GM18508 (cell line): ENCODE measurements around the gene RCE1.

Experiments used
- ATAC-seq: cut with Tn5 transposase; IDR thresholded peaks from one replicate; pipeline ENCODE4 v1.9.1; 2021; ENCODE audit warnings: moderate number of reproducible peaks; ENCODE audit not compliant: insufficient read depth, unreplicated experiment

The RCE1 gene

DNA sequence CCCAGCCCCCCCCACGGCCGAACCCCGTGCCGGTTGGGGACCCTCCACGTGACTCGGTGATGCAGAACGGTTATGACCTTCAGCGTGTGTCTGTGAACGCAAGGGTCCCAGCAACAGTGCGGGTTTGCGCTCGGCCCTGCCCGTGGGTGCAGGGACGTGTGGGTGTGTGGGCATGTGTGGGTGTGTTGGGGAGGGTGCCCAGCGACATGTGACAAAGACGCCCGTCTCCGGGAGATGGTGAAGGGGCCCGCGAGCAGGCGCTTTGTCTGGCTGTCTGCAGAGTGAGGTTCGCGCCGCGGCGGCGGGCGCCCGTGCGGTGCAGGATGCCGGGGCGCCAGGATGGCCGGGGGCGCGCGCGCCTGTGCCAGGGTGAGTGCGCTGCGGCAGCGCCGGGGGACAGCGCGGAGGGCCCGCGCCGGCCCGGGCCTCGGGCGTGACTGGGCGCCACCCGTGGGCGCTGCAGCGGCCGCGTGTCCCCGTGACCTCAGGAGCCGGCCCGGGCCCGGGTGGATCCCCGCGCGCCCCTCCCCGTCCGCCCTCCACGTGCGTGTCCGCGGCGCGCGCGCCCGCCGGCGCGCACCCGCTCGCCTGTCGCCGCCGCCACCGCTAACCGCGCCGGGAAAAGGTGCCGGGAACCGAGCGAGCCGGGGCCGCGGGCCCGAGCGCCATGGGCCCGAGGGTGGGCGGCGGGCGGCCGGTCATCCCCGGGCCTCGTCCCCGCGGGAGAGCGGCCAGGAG is 13.4 kb downstream of the RCE1 start, which contains the start of gene LRFN4:
Gene LRFN4 (plus strand): TSS at position 569 of the 738 bp plus-strand sequence. CDS start 681 bp downstream, outside the sequence.
- no peak for ATAC-seq

DNA sequence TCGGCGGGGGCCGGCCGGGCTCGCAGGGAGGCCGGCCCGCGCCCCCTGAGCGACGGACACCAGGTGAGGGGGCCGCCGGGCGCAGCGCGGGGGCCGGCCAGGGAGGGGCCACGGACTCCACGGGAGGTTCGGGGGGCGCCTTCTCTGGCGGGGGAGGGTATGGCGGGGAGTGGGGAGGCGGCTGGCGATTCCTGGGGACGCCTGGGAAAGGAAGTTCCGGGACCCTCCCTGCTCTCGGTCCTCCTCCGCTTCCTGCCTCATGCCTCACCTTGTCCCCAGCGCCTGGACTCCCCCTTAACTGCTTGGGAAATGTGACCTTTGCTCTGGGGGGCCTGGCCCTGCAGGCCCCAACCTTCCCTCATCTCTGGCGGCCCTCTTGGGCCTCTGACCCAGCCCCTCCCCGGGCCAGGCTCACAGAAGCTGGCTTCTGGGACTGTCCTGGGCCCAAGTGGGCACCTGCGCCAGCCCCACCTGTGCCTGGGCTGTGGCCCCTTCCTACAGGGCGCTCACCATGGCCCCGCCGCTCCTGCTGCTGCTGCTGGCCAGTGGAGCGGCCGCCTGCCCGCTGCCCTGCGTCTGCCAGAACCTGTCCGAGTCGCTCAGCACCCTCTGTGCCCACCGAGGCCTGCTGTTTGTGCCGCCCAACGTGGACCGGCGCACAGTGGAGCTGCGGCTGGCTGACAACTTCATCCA is 14.1 kb downstream of the RCE1 start:
- ATAC-seq, result no peak

DNA sequence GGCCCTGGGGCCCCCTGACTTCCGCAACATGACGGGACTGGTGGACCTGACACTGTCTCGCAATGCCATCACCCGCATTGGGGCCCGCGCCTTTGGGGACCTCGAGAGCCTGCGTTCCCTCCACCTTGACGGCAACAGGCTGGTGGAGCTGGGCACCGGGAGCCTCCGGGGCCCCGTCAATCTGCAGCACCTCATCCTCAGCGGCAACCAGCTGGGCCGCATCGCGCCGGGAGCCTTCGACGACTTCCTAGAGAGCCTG is 14.6 kb downstream of the RCE1 start:
- no peak for ATAC-seq

DNA sequence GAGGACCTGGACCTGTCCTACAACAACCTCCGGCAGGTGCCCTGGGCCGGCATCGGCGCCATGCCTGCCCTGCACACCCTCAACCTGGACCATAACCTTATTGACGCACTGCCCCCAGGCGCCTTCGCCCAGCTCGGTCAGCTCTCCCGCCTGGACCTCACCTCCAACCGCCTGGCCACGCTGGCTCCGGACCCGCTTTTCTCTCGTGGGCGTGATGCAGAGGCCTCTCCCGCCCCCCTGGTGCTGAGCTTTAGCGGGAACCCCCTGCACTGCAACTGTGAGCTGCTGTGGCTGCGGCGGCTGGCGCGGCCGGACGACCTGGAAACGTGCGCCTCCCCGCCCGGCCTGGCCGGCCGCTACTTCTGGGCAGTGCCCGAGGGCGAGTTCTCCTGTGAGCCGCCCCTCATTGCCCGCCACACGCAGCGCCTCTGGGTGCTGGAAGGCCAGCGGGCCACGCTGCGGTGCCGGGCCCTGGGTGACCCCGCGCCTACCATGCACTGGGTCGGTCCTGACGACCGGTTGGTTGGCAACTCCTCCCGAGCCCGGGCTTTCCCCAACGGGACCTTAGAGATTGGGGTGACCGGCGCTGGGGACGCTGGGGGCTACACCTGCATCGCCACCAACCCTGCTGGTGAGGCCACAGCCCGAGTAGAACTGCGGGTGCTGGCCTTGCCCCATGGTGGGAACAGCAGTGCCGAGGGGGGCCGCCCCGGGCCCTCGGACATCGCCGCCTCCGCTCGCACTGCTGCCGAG is 15.1 kb downstream of the RCE1 start:
- no peak for ATAC-seq

DNA sequence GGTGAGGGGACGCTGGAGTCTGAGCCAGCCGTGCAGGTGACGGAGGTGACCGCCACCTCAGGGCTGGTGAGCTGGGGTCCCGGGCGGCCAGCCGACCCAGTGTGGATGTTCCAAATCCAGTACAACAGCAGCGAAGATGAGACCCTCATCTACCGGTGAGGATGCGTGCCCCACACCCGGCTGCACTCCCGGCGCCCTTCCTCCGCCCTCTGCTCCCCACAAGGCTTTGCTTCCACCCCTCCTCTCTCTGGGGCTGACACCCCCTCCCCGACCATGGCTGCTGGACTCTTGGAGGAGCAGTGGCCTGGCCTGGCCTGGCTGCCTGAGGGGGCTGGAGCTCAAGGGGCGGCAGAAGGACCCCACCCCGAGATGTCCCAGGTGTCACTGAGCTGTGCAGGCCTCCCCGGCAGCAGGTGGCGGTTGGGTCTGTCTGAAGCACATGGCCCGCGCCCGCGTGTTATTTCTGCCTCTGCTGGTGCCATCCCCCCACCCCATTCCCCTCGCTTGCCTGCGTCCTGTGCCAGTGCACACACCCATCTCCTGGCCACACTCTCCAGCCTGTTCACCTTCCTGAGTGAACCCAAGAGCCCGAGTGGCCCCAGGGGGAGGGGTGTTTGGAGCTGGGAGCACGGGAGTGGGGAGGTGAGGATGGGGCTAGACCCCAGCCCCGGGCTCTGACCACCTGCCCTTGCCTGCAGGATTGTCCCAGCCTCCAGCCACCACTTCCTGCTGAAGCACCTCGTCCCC is 15.9 kb downstream of the RCE1 start:
- ATAC-seq, result no peak

DNA sequence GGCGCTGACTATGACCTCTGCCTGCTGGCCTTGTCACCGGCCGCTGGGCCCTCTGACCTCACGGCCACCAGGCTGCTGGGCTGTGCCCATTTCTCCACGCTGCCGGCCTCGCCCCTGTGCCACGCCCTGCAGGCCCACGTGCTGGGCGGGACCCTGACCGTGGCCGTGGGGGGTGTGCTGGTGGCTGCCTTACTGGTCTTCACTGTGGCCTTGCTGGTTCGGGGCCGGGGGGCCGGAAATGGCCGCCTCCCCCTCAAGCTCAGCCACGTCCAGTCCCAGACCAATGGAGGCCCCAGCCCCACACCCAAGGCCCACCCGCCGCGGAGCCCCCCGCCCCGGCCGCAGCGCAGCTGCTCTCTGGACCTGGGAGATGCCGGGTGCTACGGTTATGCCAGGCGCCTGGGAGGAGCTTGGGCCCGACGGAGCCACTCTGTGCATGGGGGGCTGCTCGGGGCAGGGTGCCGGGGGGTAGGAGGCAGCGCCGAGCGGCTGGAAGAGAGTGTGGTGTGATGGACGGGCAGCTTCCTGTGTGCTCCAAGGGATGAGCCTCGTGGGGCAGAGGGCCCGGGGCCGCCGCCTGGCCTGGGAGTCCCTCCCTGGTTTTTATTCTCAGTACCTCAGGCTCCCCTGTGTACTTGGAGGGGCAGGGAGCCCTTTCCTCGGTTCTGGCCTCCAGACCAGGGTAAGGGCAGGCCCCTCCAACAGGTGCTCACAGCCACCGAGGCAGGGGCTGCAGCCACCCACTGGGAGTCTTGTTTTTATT is 16.6 kb downstream of the RCE1 start:
- no peak for ATAC-seq

DNA sequence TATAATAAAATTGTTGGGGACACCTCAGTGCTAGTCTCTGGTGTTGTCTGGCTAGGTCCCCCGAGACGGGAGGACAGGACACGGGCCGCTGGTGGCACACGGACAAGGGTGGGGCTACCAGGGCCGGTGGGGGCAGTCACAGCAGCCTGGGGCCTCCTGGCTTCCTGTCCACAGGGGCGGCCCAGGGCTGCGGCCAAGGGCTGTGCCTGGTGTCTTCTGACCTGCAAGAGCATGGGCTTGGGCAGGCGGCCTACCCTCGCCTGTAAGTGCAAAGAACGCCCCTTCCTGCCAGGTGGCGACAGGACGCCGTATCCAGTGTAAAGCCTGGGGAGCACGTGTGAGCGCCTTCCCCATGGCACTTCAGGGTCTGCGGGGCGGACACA is 17.2 kb downstream of the RCE1 start:
- no peak for ATAC-seq

DNA sequence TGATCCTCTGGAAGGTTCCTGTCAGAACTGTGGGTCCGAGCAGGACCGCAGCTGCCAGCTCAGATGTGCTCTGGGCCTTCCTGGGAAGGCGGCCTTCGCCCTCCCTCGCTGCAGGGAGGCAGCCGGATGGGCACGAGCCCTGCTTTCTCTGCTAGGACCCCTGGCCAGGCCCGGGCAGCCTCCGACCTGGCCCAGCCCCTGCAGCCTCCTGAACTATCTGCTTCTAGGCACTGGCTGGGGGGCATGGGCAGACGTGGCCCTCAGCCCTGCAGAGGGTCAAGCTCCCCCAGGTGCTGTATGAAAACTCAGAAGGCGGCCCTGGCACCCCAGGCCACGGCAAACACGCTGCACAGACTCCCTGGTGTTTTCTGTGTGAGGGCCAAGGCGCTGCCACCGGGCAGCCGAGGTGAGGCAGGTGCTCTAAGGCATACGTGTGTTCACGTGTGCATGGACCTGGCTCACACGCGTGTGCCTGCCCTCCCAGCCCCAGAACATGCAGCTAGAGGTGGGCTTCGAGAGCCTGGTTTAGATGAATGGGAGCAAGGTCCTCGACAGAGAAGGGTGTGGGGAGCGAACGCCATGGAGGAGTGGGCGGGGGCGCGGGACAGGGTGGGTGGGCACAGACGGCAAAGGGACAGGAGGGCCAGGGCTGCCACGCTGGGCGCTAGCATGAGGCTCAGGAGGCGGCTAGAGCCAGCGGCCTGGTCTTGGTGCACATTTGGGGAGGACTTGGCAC is 18.0 kb downstream of the RCE1 start:
- ATAC-seq, result no peak

DNA sequence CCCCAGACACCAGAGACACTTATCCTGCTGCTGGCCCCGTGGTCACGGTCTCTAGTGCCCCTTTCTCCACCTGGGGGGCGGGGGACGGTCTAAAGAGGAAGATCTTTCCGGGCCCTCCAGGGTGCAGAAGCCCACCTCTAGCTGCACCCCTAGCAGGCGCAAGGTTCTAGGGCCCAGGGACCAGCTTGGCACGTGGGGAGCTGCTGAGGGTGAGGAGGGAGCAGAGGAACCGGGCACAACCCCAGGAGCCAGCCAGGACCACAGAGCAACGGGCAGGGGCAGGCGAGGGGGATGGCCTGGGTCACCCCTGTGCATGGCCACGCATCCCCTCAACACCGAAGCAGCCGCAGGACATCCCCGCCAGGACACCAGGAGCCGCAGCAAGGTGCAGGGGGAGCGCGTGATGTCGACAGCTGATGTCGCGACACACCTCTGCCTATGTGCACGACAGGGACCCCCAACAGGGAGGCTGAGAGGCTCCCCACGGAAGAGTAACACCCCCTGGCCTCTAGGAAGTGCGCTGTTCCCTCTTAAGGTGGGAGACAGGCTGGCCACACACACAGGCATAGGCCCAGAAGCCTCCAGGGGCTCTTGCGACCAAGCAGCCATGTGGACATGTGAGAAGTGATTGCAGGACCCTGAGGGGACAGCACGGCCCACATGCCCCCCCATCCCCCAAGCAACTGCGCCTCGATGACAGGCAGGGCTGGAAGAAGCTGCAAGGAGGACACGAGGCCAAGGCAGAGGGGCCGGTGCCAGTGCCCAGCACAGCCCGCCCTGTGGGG is 18.7 kb downstream of the RCE1 start:
- ATAC-seq, result no peak

DNA sequence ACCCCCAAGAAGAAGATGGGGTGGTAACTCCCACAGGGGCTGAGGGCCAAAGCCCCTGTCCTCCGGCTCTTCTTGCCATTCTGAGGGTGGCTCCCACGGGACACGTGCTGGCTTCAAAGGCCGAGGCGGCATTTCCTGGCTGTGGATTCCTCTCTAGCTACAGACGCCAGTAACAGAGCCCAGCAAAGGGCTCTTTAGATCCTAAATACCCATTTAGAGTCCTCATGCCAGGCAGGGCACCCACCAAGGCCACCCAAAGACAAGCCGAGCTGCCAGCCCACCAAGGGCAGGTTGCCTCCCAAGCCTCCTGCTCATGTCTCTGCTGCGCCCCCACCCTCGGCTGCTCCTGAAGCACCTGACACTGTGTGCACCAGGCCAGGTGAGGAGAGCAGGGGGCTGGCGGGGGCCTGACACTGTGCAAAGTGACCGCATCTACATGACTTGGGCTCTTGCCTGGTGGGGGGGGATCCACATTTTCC is 19.4 kb downstream of the RCE1 start:
- no peak for ATAC-seq

DNA sequence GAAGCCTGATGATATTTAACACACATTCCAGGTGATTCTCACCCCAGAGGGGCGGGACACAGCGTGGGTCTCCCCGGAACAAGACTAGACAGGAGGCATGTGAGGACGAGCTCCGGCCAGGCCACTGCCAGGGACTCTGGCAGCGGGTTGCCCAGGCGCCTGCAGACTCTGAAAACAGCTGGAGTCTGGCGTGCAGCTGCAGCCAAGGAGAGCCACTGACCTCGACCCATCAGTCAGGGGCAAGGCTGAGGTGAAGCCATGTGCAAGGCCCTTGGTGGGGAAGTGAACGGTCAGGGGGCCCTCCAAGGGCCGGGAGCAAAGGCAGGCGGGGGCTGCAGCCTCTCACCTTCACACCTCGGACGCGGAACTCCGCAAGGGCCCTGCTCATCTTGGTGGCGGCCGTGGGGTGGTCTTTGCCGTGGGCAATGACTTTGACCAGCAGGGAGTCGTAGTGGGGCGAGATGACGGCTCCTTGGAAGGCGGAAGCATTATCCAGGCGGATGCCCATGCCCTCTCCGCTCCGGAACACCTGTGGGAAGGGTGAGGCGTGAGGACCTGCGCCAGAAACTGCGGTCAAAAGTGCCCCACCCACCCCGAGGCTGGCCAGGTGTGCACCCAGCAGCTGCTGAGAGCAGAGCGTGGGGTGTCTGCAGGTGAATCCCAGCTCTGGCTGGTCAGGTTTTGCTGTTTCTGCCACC is 20.3 kb downstream of the RCE1 start:
- no peak for ATAC-seq

DNA sequence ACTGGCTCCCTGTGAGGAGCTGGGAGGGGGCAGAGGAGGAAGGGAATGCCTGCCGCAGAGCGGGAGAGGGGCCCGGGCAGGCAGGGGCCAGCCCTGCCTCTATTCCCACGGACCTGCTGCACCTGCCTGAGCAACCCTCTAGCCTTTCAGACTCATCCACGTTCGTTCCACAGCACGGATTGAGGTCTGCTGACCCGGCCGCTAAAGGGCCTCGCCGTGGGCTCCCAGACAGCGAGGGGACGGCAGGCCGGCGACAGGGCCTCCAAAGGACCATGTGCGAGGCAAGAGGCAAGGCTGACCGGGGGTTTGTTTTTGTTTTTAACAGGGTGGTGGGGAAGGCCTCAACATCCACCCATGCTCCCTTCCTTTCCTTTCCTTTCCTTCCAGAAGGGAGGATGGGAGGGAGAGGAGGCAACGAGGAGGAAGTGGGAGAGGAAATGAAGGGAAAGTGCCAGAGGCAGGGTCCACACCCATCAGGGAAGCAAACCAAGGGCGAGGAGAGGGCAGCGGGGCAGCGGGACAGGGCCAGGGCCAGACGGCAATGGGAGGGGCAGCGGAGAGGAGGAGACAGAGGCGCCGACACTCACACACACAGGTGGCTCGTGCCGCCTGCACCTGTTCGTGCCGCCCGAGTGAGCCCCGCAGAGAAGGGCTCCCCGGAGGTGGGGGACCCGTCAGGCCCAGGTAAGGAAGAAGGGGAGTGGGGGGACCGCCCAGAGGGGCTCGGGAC is 21.1 kb downstream of the RCE1 start:
- ATAC-seq, result no peak

DNA sequence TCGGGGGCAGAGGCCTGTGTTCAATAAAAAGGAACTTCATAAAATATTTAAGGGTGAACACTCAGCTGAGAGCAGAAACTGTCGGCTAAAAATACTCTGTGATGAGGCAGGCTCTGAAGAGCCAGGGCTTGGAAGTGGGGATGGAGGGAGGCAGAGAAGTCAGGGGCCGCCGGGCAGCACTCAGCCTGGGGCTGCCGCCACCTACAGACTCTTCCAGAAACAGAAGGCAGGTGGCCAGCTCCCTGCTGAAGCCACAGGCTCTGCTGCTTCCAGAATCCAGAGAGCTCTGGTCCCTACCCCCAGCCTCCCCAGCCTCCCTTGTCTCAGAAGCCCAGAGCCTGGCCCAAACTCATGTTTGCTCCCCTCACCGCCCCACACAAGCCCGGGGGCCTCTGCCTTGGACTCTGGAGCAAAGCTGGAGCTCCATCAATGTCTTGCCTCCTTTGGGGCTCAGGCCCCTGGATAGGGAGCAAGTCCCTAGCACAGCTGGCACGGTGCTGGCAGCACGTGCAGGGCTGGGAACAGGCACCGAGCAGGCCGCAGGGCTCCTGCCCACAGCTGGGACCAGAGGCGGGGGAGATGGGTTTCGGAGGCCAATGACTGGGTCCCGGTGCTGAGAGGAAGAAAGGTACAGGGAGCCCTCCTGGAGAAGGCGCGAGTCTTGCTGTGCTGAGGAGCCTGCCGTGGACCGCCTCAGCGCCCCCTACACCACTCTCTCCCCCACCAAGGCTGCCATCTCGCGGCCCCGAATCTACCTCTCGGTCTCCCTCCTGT is 21.9 kb downstream of the RCE1 start:
- no peak for ATAC-seq

DNA sequence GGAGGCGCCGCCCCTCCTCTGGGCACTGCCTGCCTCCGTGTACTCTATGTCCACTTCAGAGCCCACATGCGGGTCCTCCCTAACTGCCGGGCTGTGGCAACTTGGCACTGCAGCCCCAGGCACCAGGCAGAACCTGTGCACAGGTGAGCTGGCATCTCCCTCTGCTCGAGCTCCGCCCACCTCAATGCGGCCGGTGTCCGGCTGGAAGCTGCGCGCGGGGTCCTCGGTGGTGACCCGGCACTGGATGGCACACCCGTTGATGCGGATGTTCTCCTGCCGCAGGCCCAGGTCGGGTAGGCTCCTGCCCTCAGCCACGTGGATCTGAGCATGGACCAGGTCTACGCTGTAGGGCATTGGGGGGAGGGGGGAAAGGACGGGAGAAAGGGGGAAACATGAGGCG is 22.8 kb downstream of the RCE1 start:
- ATAC-seq, result no peak

DNA sequence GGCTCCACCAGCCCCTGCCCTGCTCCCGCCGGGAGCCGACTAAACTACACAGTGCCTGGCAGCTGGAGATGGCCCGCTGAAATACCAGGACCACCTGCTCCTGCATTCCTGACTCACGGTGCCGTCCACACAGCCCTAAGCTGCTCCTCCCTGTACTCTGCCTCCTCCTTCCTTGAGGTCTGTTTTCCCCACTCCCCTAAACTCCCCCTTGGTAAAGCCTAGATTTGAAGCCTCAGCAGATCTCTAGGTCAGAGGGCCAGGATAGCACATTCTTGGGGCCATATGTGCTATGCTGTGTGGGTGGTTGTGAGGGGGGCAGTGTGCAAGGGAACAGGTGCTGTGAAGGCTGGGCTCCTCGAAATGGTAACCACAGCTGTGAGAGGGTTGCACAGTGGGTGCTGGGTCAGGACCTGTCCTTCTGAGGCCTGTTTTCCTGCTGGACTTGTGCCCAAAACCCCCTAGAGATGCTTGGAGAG is 23.3 kb downstream of the RCE1 start:
- ATAC-seq, result no peak

DNA sequence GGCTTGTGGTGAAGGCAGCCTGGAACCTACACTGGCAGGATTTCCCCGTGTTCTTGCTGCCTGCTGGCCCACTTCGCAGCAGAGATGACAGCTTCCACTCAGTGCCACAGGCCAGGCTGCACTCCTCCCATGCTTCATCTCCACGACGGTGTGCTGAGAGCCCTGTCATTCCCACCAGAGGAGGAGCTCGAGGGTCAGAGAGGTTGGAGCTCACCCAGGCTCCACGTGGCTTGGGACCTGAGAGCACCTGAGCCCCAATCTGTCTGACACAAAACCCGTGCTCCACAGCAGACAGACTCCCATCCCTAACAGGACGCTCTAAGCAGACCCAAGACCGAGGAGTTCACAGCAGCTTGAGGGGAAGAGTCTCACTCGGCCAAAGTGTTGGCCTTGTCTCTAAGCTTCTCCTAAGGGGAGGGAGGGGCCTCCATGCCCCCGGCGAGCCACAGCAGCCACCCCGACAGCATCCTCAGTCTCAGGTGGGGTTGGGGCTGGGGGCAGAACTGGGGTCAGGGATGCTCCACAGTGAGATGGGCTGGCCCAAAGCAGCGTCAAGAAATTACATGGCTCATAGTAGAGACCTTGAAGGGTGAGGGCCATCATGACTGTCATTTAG is 24.3 kb downstream of the RCE1 start:
- no peak for ATAC-seq
